OCI-LY1 (cell line): ENCODE data around the gene MFAP2.
"Not testable (repeated sequence)": the region's sequence is repeated elsewhere in the genome, so short reads cannot be mapped to it uniquely, and the experiment has no call there.

Experiments used
- CTCF ChIP-seq: fragments of 200-600 bp; sonication (generic), shearing (Covaris generic); IDR thresholded peaks from 2 replicates; pipeline ENCODE4 v1.5.1; 2017; ENCODE audit warnings: mild to moderate bottlenecking, antibody characterized with exemption, low read length, moderate library complexity, mixed read lengths
- EZH2 ChIP-seq: fragments of 200-600 bp; sonication (generic), shearing (Covaris generic); IDR thresholded peaks from 2 replicates; pipeline ENCODE4 v1.8.0; 2017; ENCODE audit warnings: borderline replicate concordance, mixed run types, mild to moderate bottlenecking, antibody characterized with exemption, low read length, moderate library complexity, mixed read lengths

GRCh38 chr1:16948282-16948891 lies 32.0 kb downstream of the MFAP2 start:
- TF ChIP-seq CTCF, EZH2: not testable (repeated sequence)
